Heart left ventricle (tissue), 16 donors: ENCODE measurements around the gene TLE2. TPM values are rescaled to one million over a fixed set of nuclear protein-coding genes. Genes with fewer than 3 reads are reported as not detected.

Source experiments
- ATAC-seq, 4 donors: fragments of 200-7000 bp; cut with Tn5 transposase; one replicate each; pipeline ENCODE4 v1.9.1; 2020 to 2022; ENCODE audit warnings: moderate library complexity in 4 of 4, mild to moderate bottlenecking in 3 of 4, moderate number of reproducible peaks in 1 of 4
- DNase-seq, 5 donors: peaks; one replicate each; pipeline ENCODE4 v3.0.0-alpha.2; 2020
- H3K27ac ChIP-seq, 12 donors: fragments of 200-600 bp; sonication (generic) in 4 of 12; one replicate each; pipeline versions ENCODE4 v1.5.0 to v1.8.0; 2016 to 2022; ENCODE audit warnings: mild to moderate bottlenecking in 2 of 12
- H3K27me3 ChIP-seq, 9 donors: fragments of 200-600 bp; sonication (generic) in 2 of 9; one replicate each; pipeline versions ENCODE4 v1.5.1 to v1.8.0; 2016 to 2022; ENCODE audit warnings: mild to moderate bottlenecking in 3 of 9
- H3K36me3 ChIP-seq, 9 donors: fragments of 200-600 bp; sonication (generic) in 2 of 9; one replicate each; pipeline versions ENCODE4 v1.5.0 to v1.8.0; 2018 to 2022; ENCODE audit warnings: mild to moderate bottlenecking in 2 of 9
- H3K4me1 ChIP-seq, 12 donors: fragments of 200-600 bp; sonication (generic) in 4 of 12; one replicate each; pipeline versions ENCODE4 v1.5.0 to v1.8.0; 2016 to 2022; ENCODE audit warnings: mild to moderate bottlenecking in 3 of 12
- H3K4me3 ChIP-seq, 12 donors: fragments of 200-600 bp; sonication (generic) in 4 of 12; one replicate each; pipeline versions ENCODE4 v1.5.0 to v1.8.0; 2017 to 2022; ENCODE audit warnings: mild to moderate bottlenecking in 9 of 12, moderate library complexity in 4 of 12
- H3K9me3 ChIP-seq, 12 donors: fragments of 200-600 bp; sonication (generic) in 4 of 12; one replicate each; pipeline versions ENCODE4 v1.5.0 to v1.8.0; 2016 to 2022; ENCODE audit warnings: mild to moderate bottlenecking in 1 of 12
- CTCF ChIP-seq, 12 donors: fragments of 200-600 bp; sonication (generic) in 4 of 12; IDR thresholded peaks; one replicate each; pipeline versions ENCODE4 v1.5.0 to v1.8.0; 2018 to 2022; ENCODE audit warnings: antibody characterized with exemption in 12 of 12, mild to moderate bottlenecking in 5 of 12
- POLR2A ChIP-seq, 2 donors: fragments of 450-650 bp; IDR thresholded peaks; one replicate each; pipeline ENCODE4 v1.6.1; 2017; ENCODE audit warnings: antibody characterized with exemption in 2 of 2, mild to moderate bottlenecking in 2 of 2, moderate library complexity in 2 of 2
- WGBS, 4 donors: extraction: QIAGEN DNeasy Blood & Tissue Kit in 2 of 4; methylation state at CpG; one replicate each; pipeline versions ENCODE4 v1.1.5 to v1.1.7; 2013 to 2018; 5-methylcytosine and 5-hydroxymethylcytosine counted together
- intact Hi-C, 10 donors: fragments of 100-400 bp; cut with DNase I; formaldehyde crosslinking; loops; one replicate each; pipeline versions ENCODE4 v1.11.1 to v1.14.2; 2022
- polyA plus RNA-seq, 2 donors: library from polyadenylated mRNA; stranded (reverse); fragments of 200-250 nt; gene quantifications; one replicate each; pipeline ENCODE4 v1.2.3, GENCODE V29; 2013
- total RNA-seq, 9 donors: library from RNA; depleted of rRNA in 2 of 9; stranded (reverse); fragments of >200 nt in 2 of 9; fragmentation: NEBNext Ultra II Directional in 3 of 9; extraction: Animal tissue kit (Norgen Biotek cat#: 25700) in 3 of 9; gene quantifications; one replicate each; pipeline versions ENCODE4 v1.1.0 to v1.2.4, GENCODE V29; 2016 to 2023
- donor health status: ischemic (EF 13 %, LVEDD 7.1; RV severe dilation, severe dysfunction).
- donor health status: healthy with polysubstance abuse.
- donor health status: DM: no; HTN: yes; CAD: no.
- donor health status: DM: no; HTN: no; CAD: no.
- donor health status: ischemic (EF 25% LVEDD 6.9; RV normal size, moderate dysfunction).
- donor health status: ischemic (EF 25% LVEDD 5.7; RV mildly dilated, moderate dysfunction).
- donor health status: healthy.
- donor health status: DM: yes; HTN: yes; CAD: no.
- donor health status: ischemic (EF 35%, LVEDD 5.7; RV mildly dilated, moderate dysfunction).
- donor health status: nonischemic (EF 11% LVEDD 7.7; RV severe dilation, severe dysfunction).
- donor health status: DM: yes; HTN: yes; CAD: no.
- donor health status: PGD.
- donor health status: ischemic (EF 29% LVEDD 5.4; RV normal size, mild dysfunction).
- donor health status: nonischemic (EF 23%, LVEDD 6.1; RV moderate dilation, normal function).

The TLE2 gene
- total and polyA plus RNA-seq, 11 donors, result 34.6 to 75.1 (median 40.5) TPM

DNA sequence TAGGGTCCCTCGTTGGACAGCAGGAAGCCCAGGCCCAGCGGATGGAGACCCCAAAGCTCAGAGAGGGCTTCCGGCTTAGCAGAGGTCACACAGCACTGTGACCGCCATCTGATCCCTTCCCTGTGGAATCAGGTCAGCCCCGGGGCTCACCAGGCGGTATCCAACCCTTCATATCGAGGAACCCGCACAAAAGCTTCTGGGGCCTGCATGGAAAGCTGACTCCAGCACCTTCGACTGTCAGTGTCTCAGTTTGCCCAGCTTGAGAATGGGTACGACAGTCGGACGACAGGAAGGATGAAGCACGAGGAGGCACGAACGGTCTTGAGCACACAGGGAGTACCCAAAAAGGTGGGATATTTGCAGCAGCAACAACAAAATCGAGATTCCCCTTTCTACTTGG lies 30.6 kb upstream of the TLE2 start:
- Histone ChIP-seq H3K9me3 (no peaks in the 10 kb centered on the region), H3K27me3 (no peaks in the 10 kb centered on the region), H3K36me3 (peaks cover 0 to 57% (median 51%) of the 10 kb centered on the region in 9 donors), H3K27ac (peak overlapping the region in 8 of 12 donors; percentile 97 to 100 (median 99)), H3K4me3 (peak overlapping the region in 2 of 12 donors; percentile 92 to 93), H3K4me1 (peaks cover 0 to 76% (median 54%) of the 10 kb centered on the region in 12 donors)
- intact Hi-C loops, result loop anchor here in 2 of 10 donors (2.0 to 5.0 kb wide), 2 partner anchors 23 to 102 kb away; no protein-coding TSS in a partner anchor
- TF ChIP-seq POLR2A (IDR thresholded peaks at IDR 0.05), result no peak
- no peak for TF ChIP-seq CTCF (IDR thresholded peaks at IDR 0.05)
- DNase-seq (no peak), ATAC-seq (no peak)
- 78 to 91% (median 86%) methylated on average over 15 to 16 of the region's 16 CpGs for WGBS, 4 donors

- H3K36me3 ChIP-seq, result peaks cover 0 to 65% (median 59%) of the 10 kb centered on the region in 9 donors
- peak overlapping the region in 9 of 12 donors; percentile 39 to 100 (median 79) for H3K27ac ChIP-seq
- H3K9me3 ChIP-seq, result no peaks in the 10 kb centered on the region
- intact Hi-C loops, result no loop called here
- no peak overlapping the region for H3K4me3 ChIP-seq
- TF ChIP-seq CTCF (IDR thresholded peaks at IDR 0.05) (no peak), POLR2A (IDR thresholded peaks at IDR 0.05) (no peak)
- peaks cover 0 to 76% (median 54%) of the 10 kb centered on the region in 12 donors for H3K4me1 ChIP-seq
- 87 to 94% (median 89%) methylated on average over 10 of the region's 10 CpGs for WGBS, 4 donors
- no peaks in the 10 kb centered on the region for H3K27me3 ChIP-seq
- ATAC-seq, result no peak
- no peak for DNase-seq
These were observed 29.8 kb upstream of the TLE2 start for GRCh38 chr19:3058821-3059314.

- no peaks in the 10 kb centered on the region for H3K27me3 ChIP-seq
- ATAC-seq, result no peak
- no peaks in the 10 kb centered on the region for H3K9me3 ChIP-seq
- TF ChIP-seq POLR2A (IDR thresholded peaks at IDR 0.05), result no peak
- TF ChIP-seq CTCF (IDR thresholded peaks at IDR 0.05), result no peak
- intact Hi-C loops, result no loop called here
- H3K4me3 ChIP-seq, result peak overlapping the region in 3 of 12 donors; percentile 2 to 17 (median 10)
- peaks cover 0 to 72% (median 65%) of the 10 kb centered on the region in 9 donors for H3K36me3 ChIP-seq
- peak overlapping the region in 11 of 12 donors; percentile 39 to 86 (median 78) for H3K27ac ChIP-seq
- WGBS, 4 donors, result 69 to 75% (median 73%) methylated on average over 20 of the region's 20 CpGs
- H3K4me1 ChIP-seq, result peaks cover 0 to 71% (median 52%) of the 10 kb centered on the region in 12 donors
- DNase-seq, result no peak
These were observed 29.1 kb upstream of the TLE2 start for GRCh38 chr19:3058009-3058820.

- intact Hi-C loops, result no loop called here
- H3K27ac ChIP-seq, result peak overlapping the region; percentile 21 to 86 (median 76)
- H3K4me1 ChIP-seq, result peaks cover 0 to 63% (median 46%) of the 10 kb centered on the region in 12 donors
- DNase-seq (peak; percentile 89 to 93 (median 93)), ATAC-seq (peak; percentile 71 to 84 (median 79))
- no peaks in the 10 kb centered on the region for H3K27me3 ChIP-seq
- peak overlapping the region in 8 of 12 donors; percentile 2 to 22 (median 10) for H3K4me3 ChIP-seq
- TF ChIP-seq POLR2A (IDR thresholded peaks at IDR 0.05) (peak in 1 of 2 donors; percentile 21), CTCF (IDR thresholded peaks at IDR 0.05) (no peak)
- no peaks in the 10 kb centered on the region for H3K9me3 ChIP-seq
- 7 to 20% (median 18%) methylated on average over 13 to 26 of the region's 26 CpGs for WGBS, 4 donors
- H3K36me3 ChIP-seq, result peaks cover 0 to 79% (median 68%) of the 10 kb centered on the region in 9 donors
These were observed 28.2 kb upstream of the TLE2 start for GRCh38 chr19:3057275-3057714.
